K562 (cell line): ENCODE measurements around the gene TSPAN18. TPM values are rescaled to one million over a fixed set of nuclear protein-coding genes. Genes with fewer than 3 reads are reported as not detected.

Experiments
- ARID2 ChIP-seq: fragments of 450-650 bp; IDR thresholded peaks from 2 replicates; pipeline ENCODE4 v1.6.1; 2017; ENCODE audit warnings: antibody characterized with exemption, mild to moderate bottlenecking
- DDX20 ChIP-seq: fragments of 450-650 bp; IDR thresholded peaks from 2 replicates; pipeline ENCODE4 v1.6.1; 2016; ENCODE audit warnings: missing genetic modification characterization, low read depth, mild to moderate bottlenecking, missing compliant biosample characterization, moderate library complexity
- ELF2 ChIP-seq: fragments of 250-450 bp; sonication (Bioruptor Pico); IDR thresholded peaks from 2 replicates; pipeline ENCODE4 v1.5.0; 2021; ENCODE audit warnings: mild to moderate bottlenecking
- ETV6 ChIP-seq, 3 experiments: fragments of 150-350 bp in 1 of 3; sonication (generic) in 1 of 3; formaldehyde crosslinking in 1 of 3; IDR thresholded peaks; 2 replicates each; pipeline versions ENCODE4 v1.6.1 to v1.8.0; 2014 to 2022; ENCODE audit warnings: borderline replicate concordance in 2 of 3, low read depth in 2 of 3, antibody characterized with exemption in 1 of 3, low read length in 1 of 3, mild to moderate bottlenecking in 1 of 3, missing genetic modification reagents in 1 of 3
- HNRNPUL1 ChIP-seq: fragments of 200-400 bp; formaldehyde crosslinking; IDR thresholded peaks from 2 replicates; pipeline ENCODE4 v1.6.1; 2017; ENCODE audit warnings: low read length
- PURB ChIP-seq: sonication (generic); formaldehyde crosslinking; IDR thresholded peaks from 2 replicates; pipeline ENCODE4 v1.9.0; 2021; ENCODE audit warnings: low read depth, mild to moderate bottlenecking, missing genetic modification reagents
- TAF15 ChIP-seq: fragments of 200-400 bp; formaldehyde crosslinking; IDR thresholded peaks from 2 replicates; pipeline ENCODE4 v1.6.1; 2017; ENCODE audit warnings: mild to moderate bottlenecking, low read depth, low read length, moderate library complexity
- WHSC1 ChIP-seq: IDR thresholded peaks from one replicate; pipeline ENCODE4 v1.6.1; 2012; ENCODE audit warnings: low read length, control low read depth, inconsistent platforms
- XRCC4 ChIP-seq: IDR thresholded peaks from one replicate; pipeline ENCODE4 v1.6.1; 2011; ENCODE audit not compliant: insufficient read depth, insufficient read length; ENCODE audit errors: extremely low read depth
- YBX1 ChIP-seq: fragments of 450-650 bp; IDR thresholded peaks from 2 replicates; pipeline ENCODE4 v1.7.1; 2016; ENCODE audit warnings: mild to moderate bottlenecking
- polyA plus RNA-seq, 8 experiments: library from polyadenylated mRNA; depleted of rRNA in 4 of 8; stranded (reverse) in 5 of 8; unstranded in 3 of 8; fragments of >200 nt; fragmentation: Nextera tagmentation in 2 of 8; fragmentation: Illumina TruSeq in 1 of 8; extraction: Ambion mirVana in 2 of 8; extraction: Trizol in 1 of 8; gene quantifications; 2 replicates each; pipeline versions ENCODE4 v1.2.1 to v1.2.3, GENCODE V29; 2011 to 2014; ENCODE audit warnings: inconsistent platforms in 1 of 8, missing spikeins in 1 of 8
- total RNA-seq, 7 experiments: library from RNA; depleted of rRNA in 6 of 7; stranded (reverse); fragments of >200 nt in 6 of 7; fragmentation: Illumina TruSeq in 2 of 7; extraction: Trizol in 2 of 7; gene quantifications; 2 replicates each; pipeline versions ENCODE4 v1.2.1 to v1.2.3, GENCODE V29; 2011 to 2021; ENCODE audit warnings: low replicate concordance in 1 of 7
- TF ChIP-seq, protein P1 (sequence below): fragments of 450-650 bp; IDR thresholded peaks from 2 replicates; pipeline ENCODE4 v1.6.1; 2017; ENCODE audit warnings: antibody characterized with exemption, mild to moderate bottlenecking
- TF ChIP-seq, protein P2 (sequence below): fragments of 250-450 bp; sonication (Bioruptor Pico); IDR thresholded peaks from 2 replicates; pipeline ENCODE4 v1.8.0; 2021; ENCODE audit warnings: moderate library complexity, mild to moderate bottlenecking, inconsistent platforms
- TF ChIP-seq, protein P3 (sequence below): sonication (generic); formaldehyde crosslinking; IDR thresholded peaks from 2 replicates; pipeline ENCODE4 v1.8.0; 2023; ENCODE audit warnings: missing genetic modification reagents, mild to moderate bottlenecking, borderline replicate concordance
- TF ChIP-seq, protein P4 (sequence below): IDR thresholded peaks from 2 replicates; pipeline ENCODE4 v1.6.1; 2011; ENCODE audit not compliant: insufficient read length; ENCODE audit errors: extremely low read depth

The TSPAN18 gene
- total and polyA plus RNA-seq, 9 of the 15 experiments (the other 6 are each of a cell fraction or from before 2014, with no cell fraction given): 0.17 to 0.35 (median 0.22) TPM; not detected in 4

DNA sequence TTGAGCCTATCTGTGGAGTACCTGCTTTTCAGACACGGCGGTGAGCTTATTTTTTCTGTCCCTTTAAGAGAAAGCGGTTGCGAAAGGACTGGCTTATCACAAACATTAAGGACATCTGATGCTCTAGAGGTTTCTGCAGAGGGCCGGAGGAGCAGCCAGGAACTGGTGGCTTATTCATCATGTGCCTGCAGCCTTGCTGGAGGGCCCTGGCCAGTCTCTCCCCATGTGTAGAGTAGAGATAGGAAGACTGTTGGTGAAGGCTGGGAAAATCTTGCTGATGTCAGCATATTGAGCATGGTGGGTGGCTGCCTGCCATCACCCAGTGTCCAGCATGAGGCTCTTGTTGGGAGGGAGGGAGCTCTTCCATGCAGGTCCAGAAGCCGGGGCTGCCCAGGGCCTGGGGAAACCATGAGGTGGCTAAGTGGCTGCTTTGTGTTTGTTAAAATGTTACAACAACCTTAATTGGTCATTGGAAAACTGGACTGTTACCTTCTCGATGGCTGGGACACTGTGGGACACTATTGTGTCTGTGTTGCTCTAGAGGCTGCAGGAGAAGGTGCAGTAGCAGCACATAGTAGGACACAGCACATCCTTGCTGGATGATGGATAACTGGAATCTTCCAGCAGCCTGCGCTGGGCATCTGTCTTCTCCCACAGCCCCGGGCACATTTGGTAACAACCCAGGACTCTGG is 54.3 kb downstream of the TSPAN18 start (continued):
- TF ChIP-seq, protein P1, sequence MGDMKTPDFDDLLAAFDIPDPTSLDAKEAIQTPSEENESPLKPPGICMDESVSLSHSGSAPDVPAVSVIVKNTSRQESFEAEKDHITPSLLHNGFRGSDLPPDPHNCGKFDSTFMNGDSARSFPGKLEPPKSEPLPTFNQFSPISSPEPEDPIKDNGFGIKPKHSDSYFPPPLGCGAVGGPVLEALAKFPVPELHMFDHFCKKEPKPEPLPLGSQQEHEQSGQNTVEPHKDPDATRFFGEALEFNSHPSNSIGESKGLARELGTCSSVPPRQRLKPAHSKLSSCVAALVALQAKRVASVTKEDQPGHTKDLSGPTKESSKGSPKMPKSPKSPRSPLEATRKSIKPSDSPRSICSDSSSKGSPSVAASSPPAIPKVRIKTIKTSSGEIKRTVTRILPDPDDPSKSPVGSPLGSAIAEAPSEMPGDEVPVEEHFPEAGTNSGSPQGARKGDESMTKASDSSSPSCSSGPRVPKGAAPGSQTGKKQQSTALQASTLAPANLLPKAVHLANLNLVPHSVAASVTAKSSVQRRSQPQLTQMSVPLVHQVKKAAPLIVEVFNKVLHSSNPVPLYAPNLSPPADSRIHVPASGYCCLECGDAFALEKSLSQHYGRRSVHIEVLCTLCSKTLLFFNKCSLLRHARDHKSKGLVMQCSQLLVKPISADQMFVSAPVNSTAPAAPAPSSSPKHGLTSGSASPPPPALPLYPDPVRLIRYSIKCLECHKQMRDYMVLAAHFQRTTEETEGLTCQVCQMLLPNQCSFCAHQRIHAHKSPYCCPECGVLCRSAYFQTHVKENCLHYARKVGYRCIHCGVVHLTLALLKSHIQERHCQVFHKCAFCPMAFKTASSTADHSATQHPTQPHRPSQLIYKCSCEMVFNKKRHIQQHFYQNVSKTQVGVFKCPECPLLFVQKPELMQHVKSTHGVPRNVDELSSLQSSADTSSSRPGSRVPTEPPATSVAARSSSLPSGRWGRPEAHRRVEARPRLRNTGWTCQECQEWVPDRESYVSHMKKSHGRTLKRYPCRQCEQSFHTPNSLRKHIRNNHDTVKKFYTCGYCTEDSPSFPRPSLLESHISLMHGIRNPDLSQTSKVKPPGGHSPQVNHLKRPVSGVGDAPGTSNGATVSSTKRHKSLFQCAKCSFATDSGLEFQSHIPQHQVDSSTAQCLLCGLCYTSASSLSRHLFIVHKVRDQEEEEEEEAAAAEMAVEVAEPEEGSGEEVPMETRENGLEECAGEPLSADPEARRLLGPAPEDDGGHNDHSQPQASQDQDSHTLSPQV: peak; percentile 77
- no peak for TF ChIP-seq TAF15
- no peak for TF ChIP-seq PURB (CRISPR knock-in tag)
- no peak for TF ChIP-seq YBX1
- TF ChIP-seq XRCC4: no peak
- no peak for TF ChIP-seq ARID2
- TF ChIP-seq, protein P2, sequence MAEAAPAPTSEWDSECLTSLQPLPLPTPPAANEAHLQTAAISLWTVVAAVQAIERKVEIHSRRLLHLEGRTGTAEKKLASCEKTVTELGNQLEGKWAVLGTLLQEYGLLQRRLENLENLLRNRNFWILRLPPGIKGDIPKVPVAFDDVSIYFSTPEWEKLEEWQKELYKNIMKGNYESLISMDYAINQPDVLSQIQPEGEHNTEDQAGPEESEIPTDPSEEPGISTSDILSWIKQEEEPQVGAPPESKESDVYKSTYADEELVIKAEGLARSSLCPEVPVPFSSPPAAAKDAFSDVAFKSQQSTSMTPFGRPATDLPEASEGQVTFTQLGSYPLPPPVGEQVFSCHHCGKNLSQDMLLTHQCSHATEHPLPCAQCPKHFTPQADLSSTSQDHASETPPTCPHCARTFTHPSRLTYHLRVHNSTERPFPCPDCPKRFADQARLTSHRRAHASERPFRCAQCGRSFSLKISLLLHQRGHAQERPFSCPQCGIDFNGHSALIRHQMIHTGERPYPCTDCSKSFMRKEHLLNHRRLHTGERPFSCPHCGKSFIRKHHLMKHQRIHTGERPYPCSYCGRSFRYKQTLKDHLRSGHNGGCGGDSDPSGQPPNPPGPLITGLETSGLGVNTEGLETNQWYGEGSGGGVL (CRISPR knock-in tag): no peak
- no peak for TF ChIP-seq DDX20 (tag)
- no peak for TF ChIP-seq WHSC1
- TF ChIP-seq, protein P3, sequence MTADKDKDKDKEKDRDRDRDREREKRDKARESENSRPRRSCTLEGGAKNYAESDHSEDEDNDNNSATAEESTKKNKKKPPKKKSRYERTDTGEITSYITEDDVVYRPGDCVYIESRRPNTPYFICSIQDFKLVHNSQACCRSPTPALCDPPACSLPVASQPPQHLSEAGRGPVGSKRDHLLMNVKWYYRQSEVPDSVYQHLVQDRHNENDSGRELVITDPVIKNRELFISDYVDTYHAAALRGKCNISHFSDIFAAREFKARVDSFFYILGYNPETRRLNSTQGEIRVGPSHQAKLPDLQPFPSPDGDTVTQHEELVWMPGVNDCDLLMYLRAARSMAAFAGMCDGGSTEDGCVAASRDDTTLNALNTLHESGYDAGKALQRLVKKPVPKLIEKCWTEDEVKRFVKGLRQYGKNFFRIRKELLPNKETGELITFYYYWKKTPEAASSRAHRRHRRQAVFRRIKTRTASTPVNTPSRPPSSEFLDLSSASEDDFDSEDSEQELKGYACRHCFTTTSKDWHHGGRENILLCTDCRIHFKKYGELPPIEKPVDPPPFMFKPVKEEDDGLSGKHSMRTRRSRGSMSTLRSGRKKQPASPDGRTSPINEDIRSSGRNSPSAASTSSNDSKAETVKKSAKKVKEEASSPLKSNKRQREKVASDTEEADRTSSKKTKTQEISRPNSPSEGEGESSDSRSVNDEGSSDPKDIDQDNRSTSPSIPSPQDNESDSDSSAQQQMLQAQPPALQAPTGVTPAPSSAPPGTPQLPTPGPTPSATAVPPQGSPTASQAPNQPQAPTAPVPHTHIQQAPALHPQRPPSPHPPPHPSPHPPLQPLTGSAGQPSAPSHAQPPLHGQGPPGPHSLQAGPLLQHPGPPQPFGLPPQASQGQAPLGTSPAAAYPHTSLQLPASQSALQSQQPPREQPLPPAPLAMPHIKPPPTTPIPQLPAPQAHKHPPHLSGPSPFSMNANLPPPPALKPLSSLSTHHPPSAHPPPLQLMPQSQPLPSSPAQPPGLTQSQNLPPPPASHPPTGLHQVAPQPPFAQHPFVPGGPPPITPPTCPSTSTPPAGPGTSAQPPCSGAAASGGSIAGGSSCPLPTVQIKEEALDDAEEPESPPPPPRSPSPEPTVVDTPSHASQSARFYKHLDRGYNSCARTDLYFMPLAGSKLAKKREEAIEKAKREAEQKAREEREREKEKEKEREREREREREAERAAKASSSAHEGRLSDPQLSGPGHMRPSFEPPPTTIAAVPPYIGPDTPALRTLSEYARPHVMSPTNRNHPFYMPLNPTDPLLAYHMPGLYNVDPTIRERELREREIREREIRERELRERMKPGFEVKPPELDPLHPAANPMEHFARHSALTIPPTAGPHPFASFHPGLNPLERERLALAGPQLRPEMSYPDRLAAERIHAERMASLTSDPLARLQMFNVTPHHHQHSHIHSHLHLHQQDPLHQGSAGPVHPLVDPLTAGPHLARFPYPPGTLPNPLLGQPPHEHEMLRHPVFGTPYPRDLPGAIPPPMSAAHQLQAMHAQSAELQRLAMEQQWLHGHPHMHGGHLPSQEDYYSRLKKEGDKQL (CRISPR knock-in tag): no peak
- TF ChIP-seq ELF2 (CRISPR knock-in tag): no peak
- TF ChIP-seq, protein P4, sequence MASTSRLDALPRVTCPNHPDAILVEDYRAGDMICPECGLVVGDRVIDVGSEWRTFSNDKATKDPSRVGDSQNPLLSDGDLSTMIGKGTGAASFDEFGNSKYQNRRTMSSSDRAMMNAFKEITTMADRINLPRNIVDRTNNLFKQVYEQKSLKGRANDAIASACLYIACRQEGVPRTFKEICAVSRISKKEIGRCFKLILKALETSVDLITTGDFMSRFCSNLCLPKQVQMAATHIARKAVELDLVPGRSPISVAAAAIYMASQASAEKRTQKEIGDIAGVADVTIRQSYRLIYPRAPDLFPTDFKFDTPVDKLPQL: no peak
- no peak for TF ChIP-seq ETV6 (IDR thresholded peaks at IDR 0.05; ENCODE audit: borderline replicate concordance in 1 of 2, low read depth in 2 of 2, low read length in 1 of 2)
- no peak for TF ChIP-seq ETV6 (CRISPR knock-in tag; IDR thresholded peaks at IDR 0.05; ENCODE audit: borderline replicate concordance)
- TF ChIP-seq HNRNPUL1: no peak
